ENCODE data around the gene ESPL1.

DNA sequence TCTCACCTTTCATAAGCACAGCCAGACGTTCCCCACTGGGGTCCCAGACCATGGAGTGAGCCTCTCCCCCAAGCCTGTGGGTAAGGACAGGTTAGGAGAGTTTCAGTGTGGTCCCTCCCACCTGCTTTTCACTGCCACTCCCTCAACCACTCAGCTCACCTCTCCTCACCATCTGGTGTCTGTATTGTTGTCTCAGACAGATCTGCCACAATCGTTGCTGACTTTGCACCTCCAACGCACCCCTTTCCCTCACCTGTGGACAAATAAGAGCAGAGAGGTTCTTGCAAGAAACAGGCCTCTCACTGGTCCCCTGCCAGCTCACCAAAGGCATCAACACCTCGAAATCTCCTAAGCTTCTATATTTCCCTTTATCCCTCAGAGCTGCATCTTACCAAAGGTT is 40.2 kb downstream of the ESPL1 start:
- TF ChIP-seq, protein P1, sequence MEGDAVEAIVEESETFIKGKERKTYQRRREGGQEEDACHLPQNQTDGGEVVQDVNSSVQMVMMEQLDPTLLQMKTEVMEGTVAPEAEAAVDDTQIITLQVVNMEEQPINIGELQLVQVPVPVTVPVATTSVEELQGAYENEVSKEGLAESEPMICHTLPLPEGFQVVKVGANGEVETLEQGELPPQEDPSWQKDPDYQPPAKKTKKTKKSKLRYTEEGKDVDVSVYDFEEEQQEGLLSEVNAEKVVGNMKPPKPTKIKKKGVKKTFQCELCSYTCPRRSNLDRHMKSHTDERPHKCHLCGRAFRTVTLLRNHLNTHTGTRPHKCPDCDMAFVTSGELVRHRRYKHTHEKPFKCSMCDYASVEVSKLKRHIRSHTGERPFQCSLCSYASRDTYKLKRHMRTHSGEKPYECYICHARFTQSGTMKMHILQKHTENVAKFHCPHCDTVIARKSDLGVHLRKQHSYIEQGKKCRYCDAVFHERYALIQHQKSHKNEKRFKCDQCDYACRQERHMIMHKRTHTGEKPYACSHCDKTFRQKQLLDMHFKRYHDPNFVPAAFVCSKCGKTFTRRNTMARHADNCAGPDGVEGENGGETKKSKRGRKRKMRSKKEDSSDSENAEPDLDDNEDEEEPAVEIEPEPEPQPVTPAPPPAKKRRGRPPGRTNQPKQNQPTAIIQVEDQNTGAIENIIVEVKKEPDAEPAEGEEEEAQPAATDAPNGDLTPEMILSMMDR (IDR thresholded peaks at IDR 0.05) = no peak
- no peak for TF ChIP-seq POLR2A (IDR thresholded peaks at IDR 0.05)

All from adrenal gland (tissue), 5 donors.